Stimulated activated CD4-positive, alpha-beta T cell treated with anti-CD3 and anti-CD28 coated beads, Interleukin-4, amount 100 ng/mL, for 48 hours (primary cell): ENCODE measurements around the gene TANC1.
"Not testable (repeated sequence)": the region's sequence is repeated elsewhere in the genome, so short reads cannot be mapped to it uniquely, and the experiment has no call there.

Experiments used
- DNase-seq, 2 donors: peaks; one replicate each; pipeline ENCODE4 v3.0.0-alpha.2; 2020; ENCODE audit warnings: low read depth in 2 of 2

The TANC1 gene

GRCh38 chr2:159029936-159030335 is 61.5 kb downstream of the TANC1 start:
- no peak for DNase-seq

DNA sequence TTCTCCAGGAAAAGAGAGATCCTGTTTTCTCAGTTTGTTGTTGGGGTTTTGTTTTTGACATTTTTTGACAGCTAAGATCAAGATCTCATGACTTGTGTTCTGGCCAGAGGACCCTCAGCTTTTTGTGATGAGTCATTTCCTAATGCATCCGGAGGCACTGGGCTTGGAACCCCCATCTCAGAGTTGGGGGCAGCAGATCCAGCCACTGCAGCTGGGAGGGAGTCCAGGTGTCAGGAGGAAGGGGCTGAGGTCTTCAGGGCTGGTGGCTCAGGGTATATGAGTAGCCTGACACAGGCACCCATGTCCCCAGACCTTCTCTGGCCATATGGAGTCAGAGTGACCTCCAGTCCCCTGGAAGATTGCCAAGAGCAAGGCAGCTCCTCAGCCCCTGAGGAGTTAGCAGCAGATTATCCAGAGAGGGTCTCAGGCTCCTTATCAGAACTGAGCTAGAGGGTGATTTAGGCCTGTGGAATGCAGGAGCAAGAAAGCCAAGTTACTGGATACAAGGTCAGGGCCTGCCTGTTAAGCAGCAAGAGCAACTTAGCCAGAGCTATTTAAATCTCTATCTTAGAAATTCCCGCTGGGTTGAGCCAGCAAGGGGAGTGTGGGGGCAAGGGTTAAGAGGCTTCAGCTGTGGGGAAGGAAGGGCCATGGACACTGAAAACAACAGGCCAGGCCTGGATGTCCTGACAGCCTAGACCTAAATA is 62.4 kb downstream of the TANC1 start:
- DNase-seq, result no peak

GRCh38 chr2:159032146-159032545 is 63.7 kb downstream of the TANC1 start:
- no peak for DNase-seq

DNA sequence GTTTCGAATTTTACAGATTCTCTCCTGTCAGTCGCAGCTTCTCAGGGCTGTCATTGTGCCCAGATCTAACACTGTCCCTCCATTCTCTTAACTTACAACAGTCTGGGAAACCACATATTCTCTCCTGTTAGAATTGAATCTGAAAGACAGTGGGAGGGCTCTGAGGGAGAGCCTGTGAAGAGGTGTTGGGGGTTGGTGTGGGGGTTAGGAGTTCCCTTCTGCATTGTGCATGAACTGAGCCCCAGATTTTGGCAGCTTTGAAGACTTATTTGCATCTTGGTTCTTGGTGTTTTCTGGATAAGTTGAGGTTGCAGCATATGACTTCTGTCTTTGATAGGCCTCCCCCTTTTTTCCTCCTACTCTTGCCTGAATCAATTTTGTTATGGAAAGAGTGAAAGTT is 64.1 kb downstream of the TANC1 start:
- DNase-seq, result no peak

DNA sequence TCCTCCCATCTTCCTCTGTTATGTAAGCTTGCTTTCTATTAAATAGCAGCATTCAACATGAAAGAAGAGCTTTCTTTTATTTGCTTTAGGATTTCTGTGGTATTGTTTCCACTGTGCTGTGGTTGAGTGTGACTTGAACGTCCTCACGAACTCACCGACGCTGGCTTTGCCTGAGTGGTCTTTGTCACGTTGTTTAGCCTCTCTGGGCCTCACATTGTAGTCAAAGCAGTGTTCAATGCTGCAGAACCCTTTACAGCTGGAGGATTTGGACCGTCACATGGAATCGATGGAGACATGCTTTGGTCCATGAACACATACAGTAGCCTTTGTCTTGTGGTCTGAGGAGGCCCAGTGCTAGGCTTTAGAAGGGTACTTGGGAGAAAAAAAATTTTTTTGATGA is 66.3 kb downstream of the TANC1 start:
- no peak for DNase-seq

DNA sequence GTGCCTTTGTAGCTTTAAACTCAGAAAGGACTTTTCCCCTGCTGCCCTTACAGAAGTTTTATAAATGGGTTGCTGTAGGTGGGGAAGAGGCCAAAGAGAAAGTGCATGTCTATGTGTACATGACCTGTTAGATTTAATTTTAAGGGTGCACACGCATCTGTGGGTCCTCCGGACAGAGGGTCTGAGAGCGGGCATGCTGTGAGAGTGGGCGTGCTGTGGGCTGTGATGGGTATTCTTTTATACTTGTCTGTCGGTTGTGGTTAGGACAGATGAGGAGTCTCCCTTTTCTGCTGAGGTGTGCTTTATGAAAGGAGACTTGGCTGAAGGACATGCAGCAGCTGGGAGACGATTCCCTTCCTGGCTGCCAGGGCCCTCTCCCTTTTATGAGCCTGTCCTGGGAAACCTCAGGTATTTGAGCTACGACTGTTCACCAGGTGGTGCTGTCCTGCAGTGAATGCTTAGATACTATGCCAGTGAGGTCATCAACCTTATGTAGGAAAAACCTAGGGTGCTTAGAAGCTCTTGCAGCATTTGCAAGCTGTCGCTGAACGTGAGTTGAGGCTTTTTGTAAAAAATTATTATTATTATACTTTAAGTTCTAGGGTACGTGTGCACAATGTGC is 67.5 kb downstream of the TANC1 start:
- DNase-seq, result no peak

GRCh38 chr2:159036461-159036860 is 68.0 kb downstream of the TANC1 start:
- DNase-seq, result not testable (repeated sequence)

GRCh38 chr2:159041328-159041727 is 72.9 kb downstream of the TANC1 start:
- not testable (repeated sequence) for DNase-seq

DNA sequence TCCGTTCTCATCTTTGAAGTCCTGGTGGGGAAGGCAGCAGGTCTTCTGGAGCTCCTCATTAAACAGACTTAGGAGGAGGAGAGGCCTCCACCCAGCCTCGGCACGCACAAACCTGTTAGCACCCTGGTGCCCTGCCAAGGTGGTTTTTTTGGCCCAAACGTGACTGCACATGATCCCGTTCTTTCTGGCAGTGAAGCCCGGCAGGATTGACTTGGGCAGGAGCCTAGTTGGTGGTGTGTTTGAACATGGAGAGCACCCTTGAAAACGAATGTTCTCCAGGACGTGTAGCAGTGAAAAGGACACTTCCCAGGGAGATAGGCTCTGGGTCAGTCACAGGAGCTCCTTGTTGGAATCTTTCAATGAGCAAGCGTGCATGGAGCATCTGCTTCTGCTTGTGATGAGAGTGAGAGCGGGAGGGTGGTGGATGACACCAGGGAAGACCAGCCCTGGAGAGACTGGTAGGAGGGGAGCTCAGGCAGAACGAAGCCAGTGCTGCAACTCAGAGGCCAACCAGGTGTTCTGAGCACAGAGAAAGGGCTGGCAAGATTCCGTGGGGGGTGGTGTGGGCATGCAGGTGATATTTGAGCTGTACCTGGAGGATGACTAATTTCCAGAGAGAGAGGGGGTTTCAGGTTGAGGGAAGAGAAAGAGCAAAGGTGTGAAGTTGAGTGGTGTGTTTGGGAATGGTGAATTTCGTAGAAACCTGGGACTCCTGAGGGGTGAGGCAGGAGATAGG is 73.8 kb downstream of the TANC1 start:
- no peak for DNase-seq

DNA sequence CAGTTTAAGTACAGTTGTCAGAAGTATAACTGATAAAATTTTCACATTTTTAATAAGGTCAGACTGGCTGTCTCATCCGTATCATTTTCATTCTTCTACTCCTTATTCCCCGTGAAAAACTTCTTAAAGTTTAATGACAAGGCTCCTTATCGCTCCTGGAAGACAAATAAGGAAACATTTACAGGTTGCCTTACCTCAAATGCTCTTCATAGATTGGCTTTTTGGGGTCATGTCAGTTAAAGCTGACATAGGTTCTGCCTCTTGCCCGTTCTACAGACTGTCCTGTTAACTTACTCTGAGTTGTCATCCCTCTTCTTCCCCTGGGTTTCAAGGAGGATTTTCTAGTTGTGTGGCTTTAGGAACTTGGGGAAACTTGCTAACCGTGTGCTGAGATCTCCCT is 75.3 kb downstream of the TANC1 start:
- DNase-seq, result no peak

GRCh38 chr2:159044804-159045286 is 76.4 kb downstream of the TANC1 start:
- no peak for DNase-seq

DNA sequence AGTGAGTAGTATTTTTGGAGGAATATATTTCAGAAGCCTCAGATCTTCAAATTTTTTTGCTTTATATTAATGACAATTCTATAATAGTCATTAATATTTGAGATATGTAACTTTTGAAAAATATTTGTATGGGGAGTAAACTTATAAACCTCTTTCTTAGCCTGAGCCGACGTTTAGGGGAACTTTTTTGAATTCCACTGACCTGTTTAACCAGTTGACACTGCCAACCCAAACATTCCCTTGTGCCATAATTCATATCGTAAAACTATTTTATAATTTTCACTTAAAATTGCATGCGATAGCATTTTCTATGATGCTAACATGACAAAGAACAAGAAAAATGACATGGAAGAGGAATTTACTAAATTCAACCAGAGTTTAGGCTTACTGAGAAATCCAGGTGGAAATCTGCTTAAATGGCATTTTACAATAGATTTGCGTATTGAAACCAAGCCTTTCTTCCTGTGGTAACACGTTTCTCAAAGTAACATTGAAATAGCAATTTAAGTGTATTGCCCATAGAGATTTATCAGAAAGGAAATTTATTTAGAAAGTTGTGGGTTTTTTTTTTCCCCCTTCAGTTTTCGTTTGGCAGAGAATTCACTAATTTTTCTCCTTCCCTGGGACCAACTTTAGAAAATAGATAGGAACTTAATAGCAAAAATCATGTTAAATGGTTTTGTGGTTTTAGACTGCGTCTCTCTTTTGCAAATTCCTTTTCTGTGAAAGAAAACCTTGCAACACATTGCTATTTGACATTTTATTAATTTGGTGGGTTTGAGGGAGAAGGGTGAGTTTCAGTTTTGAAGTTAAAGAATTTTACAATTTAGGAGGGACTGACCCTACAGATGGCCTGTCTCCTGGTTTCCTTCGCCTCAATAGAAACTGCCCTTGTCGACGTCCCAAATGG is 77.4 kb downstream of the TANC1 start:
- no peak for DNase-seq

DNA sequence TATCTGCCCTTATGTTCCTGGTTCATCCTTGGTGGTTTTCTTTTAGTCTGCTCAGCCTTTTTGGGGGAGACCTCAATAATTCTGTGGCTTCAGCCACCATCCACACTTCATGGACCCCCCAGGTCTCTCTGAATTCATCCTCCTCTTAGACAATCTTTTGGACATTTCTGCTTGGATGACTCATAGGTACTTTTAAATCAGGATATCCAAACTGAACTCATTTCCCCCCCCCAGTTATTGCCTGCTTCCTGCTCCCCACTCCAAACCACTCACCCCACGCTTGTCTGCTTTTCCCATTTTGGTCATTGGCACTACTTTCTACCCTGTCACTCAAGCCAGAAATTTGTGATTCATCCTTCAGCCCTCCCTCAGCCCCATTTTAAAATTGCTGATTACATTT is 78.5 kb downstream of the TANC1 start:
- DNase-seq, result no peak

DNA sequence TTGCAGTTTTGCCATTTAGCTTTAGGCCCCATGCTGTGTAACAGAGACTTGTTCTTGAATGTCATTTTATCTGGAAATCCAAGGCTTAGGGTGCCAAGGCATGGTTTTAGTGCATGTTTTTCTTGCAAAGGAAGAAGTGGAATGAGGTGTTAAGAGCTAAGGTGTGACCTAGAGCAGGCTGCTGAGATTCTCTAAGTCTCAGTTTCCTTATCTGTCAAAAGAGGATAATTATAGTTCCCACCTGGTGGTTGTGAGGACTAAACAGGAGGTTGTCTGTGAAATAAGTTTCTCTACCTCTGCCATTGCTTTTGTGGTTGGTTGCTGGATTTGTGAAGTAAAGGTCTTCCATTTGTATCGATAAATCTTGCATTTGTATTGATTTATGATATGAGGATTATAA is 82.0 kb downstream of the TANC1 start:
- DNase-seq, result no peak

DNA sequence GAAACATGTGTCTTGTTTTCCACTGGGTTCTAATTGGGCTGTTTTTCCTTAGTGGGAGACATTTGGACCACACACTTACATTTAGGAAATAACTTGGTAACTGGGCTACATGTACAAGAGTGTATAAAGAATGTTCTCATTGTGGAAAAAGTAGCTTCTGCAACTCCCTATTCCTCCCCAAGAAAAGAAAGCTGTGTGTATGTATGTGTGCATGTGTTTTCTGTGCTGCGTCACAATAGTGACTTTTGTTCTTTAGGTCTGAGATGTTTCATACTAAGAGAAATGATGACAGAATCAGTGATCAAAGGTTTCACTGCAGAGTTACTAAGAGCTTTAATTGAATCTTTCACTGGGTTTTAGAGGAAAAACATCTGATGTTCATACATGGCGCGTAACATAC is 82.7 kb downstream of the TANC1 start:
- no peak for DNase-seq

DNA sequence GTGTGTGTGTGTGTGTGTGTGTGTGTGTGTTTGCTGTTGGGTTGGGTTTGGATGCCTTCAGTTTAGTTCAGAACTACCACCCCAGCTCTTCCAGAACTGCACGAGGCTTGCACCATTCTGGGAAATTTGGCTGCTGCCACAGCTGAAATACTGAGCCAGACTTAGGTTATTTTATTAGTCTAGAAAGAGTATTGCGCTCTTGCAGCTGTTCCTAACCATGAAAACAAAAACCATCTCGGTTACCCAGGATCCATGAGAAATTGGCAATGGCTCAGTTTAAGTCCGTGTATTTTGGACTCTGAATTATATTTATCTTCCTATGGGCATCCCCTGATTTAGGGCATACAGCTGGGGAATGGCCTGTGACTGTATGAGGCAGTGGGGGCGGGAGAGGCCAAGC is 83.2 kb downstream of the TANC1 start:
- no peak for DNase-seq

DNA sequence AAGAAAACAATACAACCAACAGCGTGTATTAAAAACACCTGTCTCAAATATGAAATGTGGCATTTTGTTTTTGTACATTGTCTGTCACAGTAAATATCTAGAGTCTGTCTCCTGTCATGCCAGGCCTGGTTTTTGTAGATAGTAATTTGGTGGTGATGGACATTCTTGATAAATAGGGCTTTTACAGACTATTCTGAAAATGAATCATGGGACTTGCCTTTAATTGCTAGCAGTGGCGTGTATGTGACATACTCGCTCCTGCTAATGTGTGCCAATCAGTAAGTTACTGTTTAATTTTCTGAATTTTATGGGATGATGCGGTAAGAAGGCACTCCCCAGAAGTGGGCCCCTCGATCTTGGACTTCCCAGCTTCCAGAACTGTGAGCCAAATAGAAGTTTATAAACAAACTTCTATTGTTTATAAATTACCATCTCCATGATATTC is 83.7 kb downstream of the TANC1 start:
- no peak for DNase-seq

GRCh38 chr2:159053161-159054031 is 85.0 kb downstream of the TANC1 start:
- no peak for DNase-seq

DNA sequence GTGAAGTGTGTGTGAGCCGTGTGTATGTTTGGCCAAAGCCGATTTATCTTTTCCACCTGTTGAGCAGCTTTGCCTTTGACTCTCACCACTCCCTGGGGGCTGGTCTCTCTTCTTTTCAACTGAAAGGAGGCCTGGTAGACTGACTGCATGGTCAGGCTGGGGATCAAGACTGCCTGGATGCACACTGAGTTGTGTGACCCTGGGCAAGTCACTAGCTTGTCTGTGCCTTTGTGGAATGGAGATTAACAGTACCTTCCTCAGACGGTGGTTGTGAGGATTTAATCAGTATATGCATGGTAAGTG is 85.5 kb downstream of the TANC1 start:
- DNase-seq, result no peak

DNA sequence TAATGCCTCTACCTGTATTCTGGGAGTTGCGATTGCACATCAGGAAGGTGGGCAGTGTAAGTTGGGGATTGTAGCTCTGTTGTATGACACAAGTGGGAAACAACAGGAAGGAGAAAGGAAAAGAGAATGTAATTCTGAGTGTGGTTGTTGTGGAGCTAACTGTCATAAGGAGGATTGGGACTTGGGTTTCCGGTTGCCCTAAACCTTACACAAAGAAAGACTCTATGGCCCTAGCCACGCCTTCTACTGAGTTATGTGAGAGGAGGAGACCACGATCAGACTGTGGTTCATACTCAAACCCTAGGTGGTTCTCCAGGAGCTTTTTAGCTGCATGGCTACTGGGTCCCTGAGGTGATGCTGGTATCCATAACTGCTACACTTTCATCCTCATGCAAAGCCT is 86.5 kb downstream of the TANC1 start:
- no peak for DNase-seq

DNA sequence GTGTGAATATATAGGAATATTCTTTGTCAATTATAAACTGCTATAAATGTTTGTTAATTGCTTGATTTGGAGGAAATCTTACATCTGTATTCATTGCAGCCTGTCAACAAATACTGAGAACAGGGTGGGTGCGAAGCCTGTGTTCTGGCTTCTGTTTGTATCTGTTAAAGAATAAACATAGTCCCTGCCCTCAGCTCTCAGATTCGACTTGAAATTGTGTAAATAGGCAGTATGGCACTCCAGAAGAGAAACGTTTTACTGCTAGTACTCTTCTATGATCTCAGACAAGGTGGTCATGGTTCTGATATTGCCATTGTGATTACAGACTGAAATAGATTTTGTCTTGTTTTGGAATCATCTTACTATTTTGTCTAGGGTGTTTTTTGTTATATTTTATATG is 92.1 kb downstream of the TANC1 start:
- DNase-seq, result no peak
